Measurements from ENCODE around the gene PEX3.

The PEX3 gene

GRCh38 chr6:143410859-143411270 is 39.7 kb upstream of the PEX3 start:
- Histone ChIP-seq H3K27ac (ENCODE audit: low read depth, low read length) (no peak overlapping the region), H3K27me3 (ENCODE audit: control insufficient read depth in 5 of 5, insufficient read depth in 4 of 5, low read length in 5 of 5) (no peaks in the 10 kb centered on the region), H3K9me3 (ENCODE audit: control insufficient read depth in 5 of 5, low read length in 5 of 5) (no peaks in the 10 kb centered on the region), H3K36me3 (ENCODE audit: control insufficient read depth in 5 of 5, insufficient read depth in 5 of 5, low read length in 5 of 5) (no peaks in the 10 kb centered on the region), H3K9ac (ENCODE audit: low read length in 5 of 5) (no peak overlapping the region), H3K4me3 (ENCODE audit: low read depth in 1 of 5, low read length in 5 of 5) (no peak overlapping the region), H3K4me1 (ENCODE audit: control insufficient read depth in 5 of 5, insufficient read depth in 5 of 5, low read length in 5 of 5) (peaks cover 0 to 4% (median 0%) of the 10 kb centered on the region in 5 donors)

GRCh38 chr6:143414769-143415168 is 35.8 kb upstream of the PEX3 start:
- H3K9me3 ChIP-seq (ENCODE audit: control insufficient read depth in 5 of 5, low read length in 5 of 5): no peaks in the 10 kb centered on the region
- no peak overlapping the region for H3K9ac ChIP-seq (ENCODE audit: low read length in 5 of 5)
- no peak overlapping the region for H3K4me3 ChIP-seq (ENCODE audit: low read depth in 1 of 5, low read length in 5 of 5)
- no peaks in the 10 kb centered on the region for H3K36me3 ChIP-seq (ENCODE audit: control insufficient read depth in 5 of 5, insufficient read depth in 5 of 5, low read length in 5 of 5)
- H3K27ac ChIP-seq (ENCODE audit: low read depth, low read length): no peak overlapping the region
- H3K4me1 ChIP-seq (ENCODE audit: control insufficient read depth in 5 of 5, insufficient read depth in 5 of 5, low read length in 5 of 5): no peaks in the 10 kb centered on the region
- H3K27me3 ChIP-seq (ENCODE audit: control insufficient read depth in 5 of 5, insufficient read depth in 4 of 5, low read length in 5 of 5): no peaks in the 10 kb centered on the region

- Histone ChIP-seq H3K9ac (ENCODE audit: low read length in 5 of 5) (no peak overlapping the region), H3K36me3 (ENCODE audit: control insufficient read depth in 5 of 5, insufficient read depth in 5 of 5, low read length in 5 of 5) (no peaks in the 10 kb centered on the region), H3K27me3 (ENCODE audit: control insufficient read depth in 5 of 5, insufficient read depth in 4 of 5, low read length in 5 of 5) (no peaks in the 10 kb centered on the region)
Observed at GRCh38 chr6:143419526-143419925, 31.1 kb upstream of the PEX3 start.

GRCh38 chr6:143426026-143426425 is 24.6 kb upstream of the PEX3 start:
- Histone ChIP-seq H3K36me3 (ENCODE audit: control insufficient read depth in 5 of 5, insufficient read depth in 5 of 5, low read length in 5 of 5) (peaks cover 0 to 3% (median 0%) of the 10 kb centered on the region in 5 donors), H3K4me3 (ENCODE audit: low read depth in 1 of 5, low read length in 5 of 5) (no peak overlapping the region), H3K9me3 (ENCODE audit: control insufficient read depth in 5 of 5, low read length in 5 of 5) (no peaks in the 10 kb centered on the region), H3K27me3 (ENCODE audit: control insufficient read depth in 5 of 5, insufficient read depth in 4 of 5, low read length in 5 of 5) (no peaks in the 10 kb centered on the region), H3K4me1 (ENCODE audit: control insufficient read depth in 5 of 5, insufficient read depth in 5 of 5, low read length in 5 of 5) (peaks cover 0 to 3% (median 0%) of the 10 kb centered on the region in 5 donors), H3K9ac (ENCODE audit: low read length in 5 of 5) (no peak overlapping the region), H3K27ac (ENCODE audit: low read depth, low read length) (no peak overlapping the region)

More at GRCh38 chr6:143419526-143419925, 31.1 kb upstream of the PEX3 start:
- no peak overlapping the region for H3K27ac ChIP-seq (ENCODE audit: low read depth, low read length)
- H3K9me3 ChIP-seq (ENCODE audit: control insufficient read depth in 5 of 5, low read length in 5 of 5): no peaks in the 10 kb centered on the region
- no peak overlapping the region for H3K4me3 ChIP-seq (ENCODE audit: low read depth in 1 of 5, low read length in 5 of 5)
- no peaks in the 10 kb centered on the region for H3K4me1 ChIP-seq (ENCODE audit: control insufficient read depth in 5 of 5, insufficient read depth in 5 of 5, low read length in 5 of 5)

- H3K27me3 ChIP-seq (ENCODE audit: control insufficient read depth in 5 of 5, insufficient read depth in 4 of 5, low read length in 5 of 5): no peaks in the 10 kb centered on the region
- H3K9me3 ChIP-seq (ENCODE audit: control insufficient read depth in 5 of 5, low read length in 5 of 5): no peaks in the 10 kb centered on the region
- H3K9ac ChIP-seq (ENCODE audit: low read length in 5 of 5): no peak overlapping the region
- H3K36me3 ChIP-seq (ENCODE audit: control insufficient read depth in 5 of 5, insufficient read depth in 5 of 5, low read length in 5 of 5): peaks cover 0 to 8% (median 4%) of the 10 kb centered on the region in 5 donors
- no peak overlapping the region for H3K27ac ChIP-seq (ENCODE audit: low read depth, low read length)
- H3K4me3 ChIP-seq (ENCODE audit: low read depth in 1 of 5, low read length in 5 of 5): no peak overlapping the region
- peaks cover 0 to 3% (median 0%) of the 10 kb centered on the region in 5 donors for H3K4me1 ChIP-seq (ENCODE audit: control insufficient read depth in 5 of 5, insufficient read depth in 5 of 5, low read length in 5 of 5)
Observed at GRCh38 chr6:143427109-143427817, 23.3 kb upstream of the PEX3 start.

GRCh38 chr6:143429970-143430369 is 20.6 kb upstream of the PEX3 start:
- H3K27me3 ChIP-seq (ENCODE audit: control insufficient read depth in 5 of 5, insufficient read depth in 4 of 5, low read length in 5 of 5): no peaks in the 10 kb centered on the region
- H3K4me1 ChIP-seq (ENCODE audit: control insufficient read depth in 5 of 5, insufficient read depth in 5 of 5, low read length in 5 of 5): peaks cover 0 to 3% (median 0%) of the 10 kb centered on the region in 5 donors
- H3K4me3 ChIP-seq (ENCODE audit: low read depth in 1 of 5, low read length in 5 of 5): no peak overlapping the region
- no peaks in the 10 kb centered on the region for H3K9me3 ChIP-seq (ENCODE audit: control insufficient read depth in 5 of 5, low read length in 5 of 5)
- H3K9ac ChIP-seq (ENCODE audit: low read length in 5 of 5): no peak overlapping the region
- H3K36me3 ChIP-seq (ENCODE audit: control insufficient read depth in 5 of 5, insufficient read depth in 5 of 5, low read length in 5 of 5): peaks cover 0 to 10% (median 8%) of the 10 kb centered on the region in 5 donors
- H3K27ac ChIP-seq (ENCODE audit: low read depth, low read length): no peak overlapping the region

- Histone ChIP-seq H3K4me3 (ENCODE audit: low read depth in 1 of 5, low read length in 5 of 5) (no peak overlapping the region), H3K9ac (ENCODE audit: low read length in 5 of 5) (no peak overlapping the region), H3K27ac (ENCODE audit: low read depth, low read length) (no peak overlapping the region), H3K4me1 (ENCODE audit: control insufficient read depth in 5 of 5, insufficient read depth in 5 of 5, low read length in 5 of 5) (peaks cover 0 to 3% (median 0%) of the 10 kb centered on the region in 5 donors), H3K27me3 (ENCODE audit: control insufficient read depth in 5 of 5, insufficient read depth in 4 of 5, low read length in 5 of 5) (no peaks in the 10 kb centered on the region), H3K9me3 (ENCODE audit: control insufficient read depth in 5 of 5, low read length in 5 of 5) (no peaks in the 10 kb centered on the region), H3K36me3 (ENCODE audit: control insufficient read depth in 5 of 5, insufficient read depth in 5 of 5, low read length in 5 of 5) (peaks cover 0 to 11% (median 8%) of the 10 kb centered on the region in 5 donors)
Observed at GRCh38 chr6:143431226-143431625, 19.4 kb upstream of the PEX3 start.

- Histone ChIP-seq H3K9ac (ENCODE audit: low read length in 5 of 5) (no peak overlapping the region), H3K4me3 (ENCODE audit: low read depth in 1 of 5, low read length in 5 of 5) (no peak overlapping the region), H3K27me3 (ENCODE audit: control insufficient read depth in 5 of 5, insufficient read depth in 4 of 5, low read length in 5 of 5) (no peaks in the 10 kb centered on the region), H3K36me3 (ENCODE audit: control insufficient read depth in 5 of 5, insufficient read depth in 5 of 5, low read length in 5 of 5) (peaks cover 0 to 14% (median 8%) of the 10 kb centered on the region in 5 donors), H3K4me1 (ENCODE audit: control insufficient read depth in 5 of 5, insufficient read depth in 5 of 5, low read length in 5 of 5) (peaks cover 0 to 3% (median 0%) of the 10 kb centered on the region in 5 donors), H3K9me3 (ENCODE audit: control insufficient read depth in 5 of 5, low read length in 5 of 5) (no peaks in the 10 kb centered on the region), H3K27ac (ENCODE audit: low read depth, low read length) (no peak overlapping the region)
Observed at GRCh38 chr6:143432588-143432987, 18.0 kb upstream of the PEX3 start.

GRCh38 chr6:143441010-143441409 is 9.6 kb upstream of the PEX3 start:
- Histone ChIP-seq H3K4me3 (ENCODE audit: low read depth in 1 of 5, low read length in 5 of 5) (no peak overlapping the region), H3K27ac (ENCODE audit: low read depth, low read length) (no peak overlapping the region), H3K36me3 (ENCODE audit: control insufficient read depth in 5 of 5, insufficient read depth in 5 of 5, low read length in 5 of 5) (peaks cover 0 to 19% (median 0%) of the 10 kb centered on the region in 5 donors), H3K27me3 (ENCODE audit: control insufficient read depth in 5 of 5, insufficient read depth in 4 of 5, low read length in 5 of 5) (no peaks in the 10 kb centered on the region), H3K9ac (ENCODE audit: low read length in 5 of 5) (no peak overlapping the region), H3K4me1 (ENCODE audit: control insufficient read depth in 5 of 5, insufficient read depth in 5 of 5, low read length in 5 of 5) (no peaks in the 10 kb centered on the region), H3K9me3 (ENCODE audit: control insufficient read depth in 5 of 5, low read length in 5 of 5) (no peaks in the 10 kb centered on the region)

GRCh38 chr6:143441680-143442545 is 8.7 kb upstream of the PEX3 start:
- Histone ChIP-seq H3K27me3 (ENCODE audit: control insufficient read depth in 5 of 5, insufficient read depth in 4 of 5, low read length in 5 of 5) (no peaks in the 10 kb centered on the region), H3K27ac (ENCODE audit: low read depth, low read length) (no peak overlapping the region), H3K9me3 (ENCODE audit: control insufficient read depth in 5 of 5, low read length in 5 of 5) (no peaks in the 10 kb centered on the region), H3K4me1 (ENCODE audit: control insufficient read depth in 5 of 5, insufficient read depth in 5 of 5, low read length in 5 of 5) (no peaks in the 10 kb centered on the region), H3K4me3 (ENCODE audit: low read depth in 1 of 5, low read length in 5 of 5) (no peak overlapping the region), H3K36me3 (ENCODE audit: control insufficient read depth in 5 of 5, insufficient read depth in 5 of 5, low read length in 5 of 5) (peaks cover 0 to 14% (median 0%) of the 10 kb centered on the region in 5 donors), H3K9ac (ENCODE audit: low read length in 5 of 5) (no peak overlapping the region)
